ENCODE measurements around the gene ENTREP1.

Gene ENTREP1

DNA sequence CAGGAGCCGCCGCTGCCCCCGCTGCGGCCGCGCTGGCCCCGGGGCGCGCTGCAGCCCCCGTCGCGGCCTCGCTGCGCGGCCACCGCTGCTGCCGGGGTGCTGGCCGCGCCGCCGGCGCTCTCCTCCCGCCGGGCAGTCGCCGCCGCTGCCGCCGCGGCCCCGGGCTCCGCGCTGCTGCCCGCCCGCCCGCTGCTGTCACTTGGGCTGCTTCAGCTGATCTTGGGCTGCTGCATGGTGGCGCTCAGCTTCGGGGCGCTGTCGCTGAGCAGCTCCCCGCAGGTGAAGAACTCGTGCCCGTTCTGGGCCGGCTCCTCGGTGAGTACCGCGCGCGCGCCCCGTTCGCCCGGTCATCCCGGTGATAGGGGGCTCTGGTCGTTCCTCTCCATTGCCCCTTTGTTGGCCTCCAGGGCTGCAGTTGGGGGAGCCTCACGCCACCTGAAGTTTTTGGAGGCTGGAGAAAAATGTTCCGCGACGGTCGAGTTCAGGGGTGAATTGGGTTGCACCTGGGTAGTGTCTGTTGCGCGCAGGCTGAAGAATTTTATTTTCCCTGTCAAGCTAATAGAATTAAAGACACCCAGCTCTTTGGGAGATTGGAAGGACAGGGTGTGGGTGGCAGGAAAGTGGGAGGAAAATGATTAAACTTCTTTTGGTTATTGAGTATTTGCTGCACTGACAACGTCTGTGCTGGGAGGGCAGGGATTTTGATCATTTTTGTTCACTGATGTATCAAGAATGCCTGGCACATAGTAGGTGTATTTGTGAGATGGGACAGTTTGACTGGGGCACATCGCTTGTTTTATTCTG is 596 bp downstream of the ENTREP1 start:
- H3K27me3 ChIP-seq (ENCODE audit: control insufficient read depth, insufficient read depth, low read length): peaks cover 9% of the 10 kb centered on the region
- H3K4me1 ChIP-seq (ENCODE audit: control insufficient read depth, insufficient read depth, low read length): peaks cover 8% of the 10 kb centered on the region
- peak overlapping the region; percentile 38 for H3K9ac ChIP-seq (ENCODE audit: low read length)
- H3K9me3 ChIP-seq (ENCODE audit: control insufficient read depth, low read length): no peaks in the 10 kb centered on the region
- peak overlapping the region; percentile 41 for H3K4me3 ChIP-seq (ENCODE audit: low read length)
- H3K36me3 ChIP-seq (ENCODE audit: control insufficient read depth, insufficient read depth, low read length): no peaks in the 10 kb centered on the region

- peak overlapping the region; percentile 38 for H3K9ac ChIP-seq (ENCODE audit: low read length)
- no peaks in the 10 kb centered on the region for H3K36me3 ChIP-seq (ENCODE audit: control insufficient read depth, insufficient read depth, low read length)
- no peaks in the 10 kb centered on the region for H3K9me3 ChIP-seq (ENCODE audit: control insufficient read depth, low read length)
- H3K27me3 ChIP-seq (ENCODE audit: control insufficient read depth, insufficient read depth, low read length): peaks cover 9% of the 10 kb centered on the region
- peak overlapping the region; percentile 41 for H3K4me3 ChIP-seq (ENCODE audit: low read length)
- H3K4me1 ChIP-seq (ENCODE audit: control insufficient read depth, insufficient read depth, low read length): peaks cover 8% of the 10 kb centered on the region
Measured at GRCh38 chr9:69326261-69326660, 1.2 kb downstream of the ENTREP1 start.

GRCh38 chr9:69330580-69330979 is 5.6 kb downstream of the ENTREP1 start:
- no peaks in the 10 kb centered on the region for H3K9me3 ChIP-seq (ENCODE audit: control insufficient read depth, low read length)
- no peak overlapping the region for H3K9ac ChIP-seq (ENCODE audit: low read length)
- no peak overlapping the region for H3K4me3 ChIP-seq (ENCODE audit: low read length)
- H3K27me3 ChIP-seq (ENCODE audit: control insufficient read depth, insufficient read depth, low read length): peaks cover 5% of the 10 kb centered on the region
- no peaks in the 10 kb centered on the region for H3K36me3 ChIP-seq (ENCODE audit: control insufficient read depth, insufficient read depth, low read length)
- peaks cover 8% of the 10 kb centered on the region for H3K4me1 ChIP-seq (ENCODE audit: control insufficient read depth, insufficient read depth, low read length)

DNA sequence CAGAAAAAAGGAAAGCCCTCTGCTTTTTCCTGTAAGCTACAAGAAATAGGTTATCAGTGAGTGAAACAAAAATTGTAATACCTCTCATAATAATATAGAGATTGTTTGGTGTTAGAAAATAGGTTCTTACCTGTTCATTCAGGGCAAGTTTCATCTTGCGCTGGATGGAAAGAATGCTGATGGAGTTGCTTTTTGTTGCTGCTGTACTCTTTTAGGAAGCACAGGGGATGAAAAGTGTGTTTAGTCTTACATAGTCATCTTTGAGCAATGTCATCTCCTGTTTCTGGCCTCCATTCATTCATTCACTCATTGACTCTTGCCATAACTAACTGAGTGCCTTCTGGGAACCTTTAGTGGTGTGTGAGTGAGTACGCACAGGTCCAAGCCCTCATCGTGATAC is 6.4 kb downstream of the ENTREP1 start:
- H3K9ac ChIP-seq (ENCODE audit: low read length): no peak overlapping the region
- no peaks in the 10 kb centered on the region for H3K4me1 ChIP-seq (ENCODE audit: control insufficient read depth, insufficient read depth, low read length)
- H3K27me3 ChIP-seq (ENCODE audit: control insufficient read depth, insufficient read depth, low read length): peaks cover under 1% of the 10 kb centered on the region
- no peak overlapping the region for H3K4me3 ChIP-seq (ENCODE audit: low read length)
- H3K36me3 ChIP-seq (ENCODE audit: control insufficient read depth, insufficient read depth, low read length): no peaks in the 10 kb centered on the region
- no peaks in the 10 kb centered on the region for H3K9me3 ChIP-seq (ENCODE audit: control insufficient read depth, low read length)

- Histone ChIP-seq H3K27me3 (ENCODE audit: control insufficient read depth, insufficient read depth, low read length) (no peaks in the 10 kb centered on the region), H3K36me3 (ENCODE audit: control insufficient read depth, insufficient read depth, low read length) (no peaks in the 10 kb centered on the region), H3K4me3 (ENCODE audit: low read length) (no peak overlapping the region), H3K4me1 (ENCODE audit: control insufficient read depth, insufficient read depth, low read length) (no peaks in the 10 kb centered on the region), H3K9me3 (ENCODE audit: control insufficient read depth, low read length) (no peaks in the 10 kb centered on the region), H3K9ac (ENCODE audit: low read length) (no peak overlapping the region)
Measured at GRCh38 chr9:69332067-69332685, 7.2 kb downstream of the ENTREP1 start.

- no peaks in the 10 kb centered on the region for H3K9me3 ChIP-seq (ENCODE audit: control insufficient read depth, low read length)
- H3K9ac ChIP-seq (ENCODE audit: low read length): no peak overlapping the region
- no peaks in the 10 kb centered on the region for H3K36me3 ChIP-seq (ENCODE audit: control insufficient read depth, insufficient read depth, low read length)
- H3K4me1 ChIP-seq (ENCODE audit: control insufficient read depth, insufficient read depth, low read length): no peaks in the 10 kb centered on the region
- H3K4me3 ChIP-seq (ENCODE audit: low read length): no peak overlapping the region
- H3K27me3 ChIP-seq (ENCODE audit: control insufficient read depth, insufficient read depth, low read length): no peaks in the 10 kb centered on the region
Measured at GRCh38 chr9:69333716-69334115, 8.7 kb downstream of the ENTREP1 start.

DNA sequence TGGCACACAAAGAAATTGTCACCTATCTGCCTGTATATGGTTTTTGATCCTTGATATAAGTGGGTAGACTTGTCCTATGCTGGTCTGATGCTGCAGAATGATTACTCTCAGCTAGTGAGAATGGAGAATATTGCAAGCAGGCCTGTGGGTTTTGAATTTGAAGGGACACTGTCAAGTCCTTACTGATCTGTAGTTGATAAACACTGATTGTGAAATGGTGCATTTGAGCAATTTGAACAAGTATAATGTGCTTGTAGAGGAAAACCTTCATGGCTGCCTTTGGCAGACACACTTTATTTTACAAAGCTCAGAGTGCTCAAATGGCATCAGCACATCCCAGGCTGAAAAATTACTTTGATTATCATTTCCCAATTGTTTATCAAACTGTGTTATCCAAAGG is 9.3 kb downstream of the ENTREP1 start:
- Histone ChIP-seq H3K9me3 (ENCODE audit: control insufficient read depth, low read length) (no peaks in the 10 kb centered on the region), H3K27me3 (ENCODE audit: control insufficient read depth, insufficient read depth, low read length) (no peaks in the 10 kb centered on the region), H3K36me3 (ENCODE audit: control insufficient read depth, insufficient read depth, low read length) (no peaks in the 10 kb centered on the region), H3K9ac (ENCODE audit: low read length) (no peak overlapping the region), H3K4me1 (ENCODE audit: control insufficient read depth, insufficient read depth, low read length) (no peaks in the 10 kb centered on the region), H3K4me3 (ENCODE audit: low read length) (no peak overlapping the region)

- Histone ChIP-seq H3K27me3 (ENCODE audit: control insufficient read depth, insufficient read depth, low read length) (no peaks in the 10 kb centered on the region), H3K36me3 (ENCODE audit: control insufficient read depth, insufficient read depth, low read length) (no peaks in the 10 kb centered on the region)
Measured at GRCh38 chr9:69339620-69340019, 14.6 kb downstream of the ENTREP1 start.

GRCh38 chr9:69340631-69341030 is 15.6 kb downstream of the ENTREP1 start:
- no peak overlapping the region for H3K9ac ChIP-seq (ENCODE audit: low read length)
- no peak overlapping the region for H3K4me3 ChIP-seq (ENCODE audit: low read length)
- no peaks in the 10 kb centered on the region for H3K4me1 ChIP-seq (ENCODE audit: control insufficient read depth, insufficient read depth, low read length)
- no peaks in the 10 kb centered on the region for H3K27me3 ChIP-seq (ENCODE audit: control insufficient read depth, insufficient read depth, low read length)
- no peaks in the 10 kb centered on the region for H3K36me3 ChIP-seq (ENCODE audit: control insufficient read depth, insufficient read depth, low read length)
- no peaks in the 10 kb centered on the region for H3K9me3 ChIP-seq (ENCODE audit: control insufficient read depth, low read length)

More at GRCh38 chr9:69339620-69340019, 14.6 kb downstream of the ENTREP1 start:
- Histone ChIP-seq H3K4me3 (ENCODE audit: low read length) (no peak overlapping the region), H3K4me1 (ENCODE audit: control insufficient read depth, insufficient read depth, low read length) (no peaks in the 10 kb centered on the region), H3K9ac (ENCODE audit: low read length) (no peak overlapping the region), H3K9me3 (ENCODE audit: control insufficient read depth, low read length) (no peaks in the 10 kb centered on the region)

GRCh38 chr9:69342769-69343168 is 17.8 kb downstream of the ENTREP1 start:
- Histone ChIP-seq H3K9ac (ENCODE audit: low read length) (no peak overlapping the region), H3K27me3 (ENCODE audit: control insufficient read depth, insufficient read depth, low read length) (no peaks in the 10 kb centered on the region), H3K36me3 (ENCODE audit: control insufficient read depth, insufficient read depth, low read length) (no peaks in the 10 kb centered on the region), H3K4me3 (ENCODE audit: low read length) (no peak overlapping the region), H3K9me3 (ENCODE audit: control insufficient read depth, low read length) (no peaks in the 10 kb centered on the region), H3K4me1 (ENCODE audit: control insufficient read depth, insufficient read depth, low read length) (no peaks in the 10 kb centered on the region)

DNA sequence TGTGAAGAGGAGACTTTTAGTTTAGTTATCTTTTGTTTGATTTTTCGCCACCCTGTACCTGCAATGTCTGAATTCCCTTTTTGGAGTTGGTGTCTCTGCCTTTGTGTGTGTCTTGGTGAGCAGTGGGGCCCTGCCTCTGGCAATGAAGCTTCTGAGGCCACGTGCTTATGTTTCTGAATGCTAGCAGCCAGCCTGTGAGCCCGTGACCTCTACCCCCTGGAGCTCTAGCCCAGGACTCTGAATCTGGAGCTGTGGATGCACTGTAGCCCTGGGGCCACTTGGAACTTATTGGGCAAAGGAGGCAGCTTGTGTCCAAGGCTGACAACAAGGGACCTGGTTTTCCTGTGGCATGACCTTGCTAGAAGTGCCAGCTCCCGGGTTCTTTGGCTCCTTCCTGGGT is 19.4 kb downstream of the ENTREP1 start:
- Histone ChIP-seq H3K4me1 (ENCODE audit: control insufficient read depth, insufficient read depth, low read length) (no peaks in the 10 kb centered on the region), H3K9ac (ENCODE audit: low read length) (no peak overlapping the region), H3K9me3 (ENCODE audit: control insufficient read depth, low read length) (no peaks in the 10 kb centered on the region), H3K4me3 (ENCODE audit: low read length) (no peak overlapping the region), H3K36me3 (ENCODE audit: control insufficient read depth, insufficient read depth, low read length) (no peaks in the 10 kb centered on the region), H3K27me3 (ENCODE audit: control insufficient read depth, insufficient read depth, low read length) (no peaks in the 10 kb centered on the region)

DNA sequence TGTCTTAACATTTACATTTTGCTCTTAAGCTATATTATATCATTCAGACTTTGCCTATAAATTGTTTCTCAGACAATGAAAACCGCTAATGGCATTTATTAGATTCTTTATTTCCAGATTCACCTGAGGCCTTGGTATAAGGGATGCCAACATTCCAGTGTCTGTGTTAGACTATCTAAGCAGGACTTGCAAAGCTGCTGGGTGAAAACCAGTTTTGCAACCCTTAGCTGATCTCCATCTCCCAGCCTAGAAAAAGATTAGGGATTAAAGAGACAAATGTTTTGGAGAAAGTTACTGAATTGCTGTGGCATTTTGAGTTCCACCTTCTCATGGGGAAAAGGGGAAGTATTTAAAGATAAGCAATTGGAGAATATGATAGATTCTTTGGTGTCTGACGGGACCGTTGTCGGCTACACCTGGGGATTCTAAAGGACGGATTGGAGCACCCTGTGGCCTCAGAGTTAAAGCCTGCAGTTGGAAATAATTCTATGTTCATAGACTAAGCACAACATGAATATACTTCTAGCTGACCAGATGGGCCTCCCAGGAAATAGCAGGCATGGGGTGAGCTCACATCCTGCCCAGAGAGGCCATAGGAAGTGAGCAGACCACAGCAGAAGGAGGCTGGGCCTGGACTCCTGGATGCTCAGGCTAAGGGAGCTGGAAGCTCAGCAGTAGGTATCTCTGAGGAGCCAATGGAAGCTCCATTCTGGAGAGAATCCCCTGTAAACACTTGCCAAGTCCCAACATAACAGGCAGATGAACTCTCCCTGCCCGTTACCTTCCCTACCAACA is 21.8 kb downstream of the ENTREP1 start:
- no peaks in the 10 kb centered on the region for H3K36me3 ChIP-seq (ENCODE audit: control insufficient read depth, insufficient read depth, low read length)
- no peak overlapping the region for H3K4me3 ChIP-seq (ENCODE audit: low read length)
- H3K4me1 ChIP-seq (ENCODE audit: control insufficient read depth, insufficient read depth, low read length): no peaks in the 10 kb centered on the region
- no peaks in the 10 kb centered on the region for H3K27me3 ChIP-seq (ENCODE audit: control insufficient read depth, insufficient read depth, low read length)
- no peaks in the 10 kb centered on the region for H3K9me3 ChIP-seq (ENCODE audit: control insufficient read depth, low read length)
- no peak overlapping the region for H3K9ac ChIP-seq (ENCODE audit: low read length)
